GM19099 (cell line): ENCODE data around the gene VPS13D.

Source experiments
- POLR2A ChIP-seq: IDR thresholded peaks from 3 replicates; pipeline ENCODE4 v1.6.1; 2011; ENCODE audit warnings: low read depth; ENCODE audit not compliant: insufficient read length; ENCODE audit errors: extremely low read depth

VPS13D gene

DNA sequence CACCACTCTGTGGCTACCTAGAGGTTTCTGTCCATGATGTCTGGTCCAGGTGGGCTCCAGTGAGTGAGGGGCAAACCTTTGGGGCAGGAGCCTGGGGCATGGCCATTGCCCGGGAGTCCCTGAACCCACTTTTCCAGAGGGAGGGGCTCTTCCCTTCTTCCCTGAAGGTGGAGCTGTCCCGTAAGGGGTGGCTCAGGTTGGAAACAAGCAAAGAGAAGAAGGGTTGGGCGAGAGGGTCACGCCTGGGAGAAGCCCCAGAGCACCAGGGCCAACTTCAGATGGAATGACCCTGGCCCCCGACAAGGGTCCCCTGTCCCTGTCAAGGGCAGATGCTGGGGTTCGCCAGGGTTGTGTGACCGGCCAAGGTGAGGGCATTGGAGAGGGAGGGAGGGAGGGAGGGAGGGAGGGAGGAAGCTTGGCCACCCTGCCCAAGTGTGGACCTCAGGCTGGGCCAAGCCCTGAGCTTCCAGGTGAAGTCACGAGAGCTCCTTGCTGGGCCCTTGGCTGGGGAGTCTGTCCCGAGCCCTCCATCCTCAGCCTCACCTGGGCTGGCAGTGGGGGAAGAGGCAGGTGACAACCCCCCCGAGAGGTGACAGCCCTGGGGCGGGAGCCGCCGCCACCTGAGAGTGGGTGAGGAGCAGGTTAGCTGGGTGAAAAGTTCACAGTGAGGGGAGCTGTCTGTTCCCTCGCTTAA, 318.6 kb downstream of the VPS13D start:
- TF ChIP-seq POLR2A = no peak

DNA sequence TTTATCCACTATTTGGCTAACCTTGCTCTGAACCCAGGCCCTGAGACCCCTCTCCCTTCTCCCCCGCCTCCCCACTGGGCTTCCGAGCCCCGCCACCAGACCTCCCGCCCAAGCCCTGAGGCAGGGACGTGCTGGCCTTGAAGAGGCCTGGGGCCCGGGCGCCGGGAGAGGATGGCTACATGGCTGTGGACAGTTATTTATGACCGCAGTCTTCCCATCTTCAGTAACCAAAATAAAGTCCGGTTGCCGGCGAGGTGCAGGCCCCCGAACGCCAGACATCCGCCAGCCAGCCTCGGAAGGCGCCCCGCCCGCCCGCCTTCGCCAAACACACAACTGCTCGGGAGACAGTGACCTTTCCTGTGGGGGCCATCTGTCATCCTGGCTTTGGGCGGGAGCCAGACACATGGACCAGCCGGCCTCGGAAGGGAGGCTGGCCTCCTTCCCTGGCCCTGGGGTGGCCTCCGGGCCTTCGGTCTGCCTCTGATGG, 319.2 kb downstream of the VPS13D start:
- TF ChIP-seq POLR2A = no peak

DNA sequence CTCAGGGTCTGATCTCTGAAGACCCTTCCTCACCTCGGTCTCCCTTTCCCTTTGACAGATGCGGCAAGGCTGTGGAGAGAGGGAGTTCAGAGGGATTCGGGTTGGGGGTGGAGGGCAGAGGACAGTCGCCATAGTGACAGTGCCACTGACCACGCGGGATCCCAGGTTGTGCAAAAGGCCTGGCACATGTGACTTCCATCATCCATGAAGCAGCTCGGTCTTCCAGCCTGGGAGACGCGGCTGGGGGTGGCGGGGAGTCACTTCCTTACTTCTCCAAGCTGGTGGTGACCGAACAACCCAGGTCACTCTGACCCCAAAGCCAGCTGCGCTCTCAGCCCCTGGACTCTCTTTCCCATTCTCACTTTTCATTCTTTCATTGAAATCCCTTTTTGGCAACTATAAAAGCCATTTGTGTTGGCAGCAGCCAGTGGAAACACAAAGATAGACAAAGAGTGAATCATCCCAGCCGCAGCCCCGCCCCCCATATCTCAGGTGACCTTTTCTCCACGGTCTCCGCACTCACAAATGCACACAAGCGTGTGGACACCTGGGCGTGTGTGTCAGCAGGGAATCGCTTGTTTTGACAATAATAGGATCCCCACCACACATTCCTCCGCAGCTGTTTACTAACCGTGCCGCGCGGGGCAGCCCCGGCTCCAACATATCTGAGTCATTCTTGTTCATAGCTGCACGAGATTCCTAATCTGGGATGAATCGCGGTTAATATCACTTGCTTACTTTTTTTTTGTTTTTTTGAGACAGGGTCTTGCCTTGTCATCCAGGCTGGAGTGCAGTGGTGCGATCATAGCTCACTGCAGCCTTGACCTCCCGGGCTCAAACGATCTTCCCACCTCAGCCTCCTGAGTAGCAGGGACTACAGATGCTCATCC, 319.9 kb downstream of the VPS13D start:
- TF ChIP-seq POLR2A = no peak

DNA sequence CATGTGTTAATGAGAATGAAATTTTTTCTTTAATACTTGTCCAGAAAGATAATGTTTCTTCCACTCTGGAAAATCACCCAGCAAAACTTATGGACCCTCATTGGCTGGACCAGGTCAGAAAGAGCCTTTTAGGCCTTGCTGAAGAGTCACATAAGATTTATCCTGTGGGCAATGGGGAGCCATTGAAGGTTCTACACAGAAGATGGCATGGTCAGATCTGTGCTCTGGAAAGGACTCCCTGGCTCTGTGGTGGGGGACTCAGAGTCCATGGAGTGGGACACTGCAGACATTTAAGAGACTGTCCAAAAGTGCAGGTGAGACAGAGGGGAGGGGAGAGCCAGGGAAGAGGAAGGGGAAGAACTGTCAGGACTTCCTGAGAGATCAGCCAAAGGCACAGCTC, 321.8 kb downstream of the VPS13D start:
- no peak for TF ChIP-seq POLR2A

DNA sequence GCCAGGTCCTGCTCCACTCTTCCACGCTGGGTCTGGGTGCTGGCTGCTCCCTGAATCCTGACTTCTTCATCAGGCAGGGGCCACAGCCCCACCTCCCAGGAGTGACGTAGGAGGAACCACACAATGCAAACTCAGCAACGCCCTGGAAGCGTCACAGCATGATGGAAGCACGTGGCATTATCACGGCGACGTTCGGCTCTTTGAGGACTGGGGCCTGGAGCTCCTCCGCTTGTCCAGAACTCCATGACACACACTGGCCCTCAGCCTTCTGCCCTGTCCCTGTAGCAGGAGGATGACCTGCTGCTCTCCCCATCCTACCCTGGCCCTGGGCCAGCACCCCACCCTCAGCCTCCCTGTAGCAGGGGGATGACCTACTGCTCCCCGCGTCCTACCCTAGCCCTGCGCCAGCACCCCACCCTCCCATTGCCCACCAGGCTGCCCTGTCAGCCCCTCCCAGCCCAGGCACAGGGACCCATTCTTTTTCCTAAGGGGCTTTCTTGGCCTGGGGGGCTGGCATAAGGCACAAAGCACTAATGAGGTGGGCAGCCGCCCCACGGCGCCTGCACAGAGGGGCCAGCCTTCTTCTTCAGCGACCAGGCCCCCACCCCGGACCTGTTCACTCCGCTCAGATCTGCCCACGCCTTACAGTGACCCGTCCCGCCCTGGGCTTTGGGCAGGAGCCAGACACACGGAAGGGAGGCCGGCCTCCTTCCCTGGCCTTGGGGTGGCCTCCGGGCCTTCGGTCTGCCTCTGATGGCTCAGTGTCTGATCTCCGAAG, 322.5 kb downstream of the VPS13D start:
- TF ChIP-seq POLR2A = no peak

DNA sequence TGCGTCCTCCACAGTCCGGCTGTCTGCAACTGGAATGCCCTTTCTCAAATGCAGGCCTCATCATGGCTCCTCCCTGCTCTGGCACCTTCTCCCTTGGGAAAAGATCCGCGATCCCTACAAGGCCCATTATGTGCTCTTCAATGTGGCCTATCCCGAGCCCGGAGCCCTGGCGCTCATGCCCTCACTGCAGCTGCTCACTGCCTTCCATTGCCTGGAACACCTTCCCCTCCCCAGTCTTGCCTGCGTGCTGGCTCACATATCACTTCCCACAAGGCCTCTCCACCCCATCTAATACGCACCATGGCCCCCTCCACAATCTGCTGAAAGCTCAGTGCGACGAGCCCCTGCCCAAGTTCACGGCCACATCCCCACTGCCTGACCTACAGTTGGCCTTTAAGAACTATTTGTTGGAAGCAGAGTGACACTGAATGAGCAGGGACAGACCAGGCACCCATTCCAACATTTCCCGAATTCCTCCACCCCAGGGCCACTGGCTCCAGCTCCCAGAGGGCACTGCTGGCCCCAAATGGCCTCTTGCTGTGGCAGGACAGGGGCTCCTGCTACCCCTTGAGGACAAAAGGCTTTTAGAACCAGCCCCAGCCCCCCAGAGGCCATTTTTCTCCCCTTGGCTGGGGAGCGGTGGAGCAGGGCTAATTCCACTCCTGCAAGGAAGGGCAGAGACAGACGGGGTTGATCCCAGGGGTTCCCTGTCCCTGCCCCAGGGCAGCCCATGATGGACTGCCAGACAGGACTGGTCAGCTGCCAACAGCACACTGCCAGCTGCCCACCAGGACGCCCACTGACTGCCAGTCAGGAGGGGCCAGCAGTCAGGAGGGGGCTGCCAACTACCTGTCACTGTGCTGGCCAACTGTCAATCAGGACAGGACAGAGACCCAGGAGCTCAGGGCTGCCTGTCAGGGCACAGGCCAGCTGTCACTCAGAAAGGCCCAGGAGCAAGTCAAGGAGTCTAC, 323.4 kb downstream of the VPS13D start:
- no peak for TF ChIP-seq POLR2A

DNA sequence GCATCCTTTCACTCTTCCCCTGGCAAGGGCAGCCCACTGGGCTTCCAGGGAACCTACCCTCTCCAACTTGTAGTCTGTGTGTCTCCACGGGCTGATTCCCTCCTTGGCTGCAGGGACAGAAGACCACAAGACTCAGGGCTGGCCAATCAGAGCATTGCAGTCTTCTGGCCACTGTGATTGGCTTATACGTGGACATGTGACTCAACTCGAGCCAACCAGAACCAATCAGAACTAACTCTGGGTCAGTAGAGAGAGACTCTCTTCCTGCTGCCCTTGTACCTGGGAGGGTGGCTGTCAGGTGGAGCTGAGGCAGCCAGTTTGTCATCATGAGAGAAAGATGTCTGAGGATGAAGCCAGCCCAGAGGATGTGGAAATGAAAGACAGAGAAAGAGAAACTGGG, 324.1 kb downstream of the VPS13D start:
- TF ChIP-seq POLR2A = no peak

DNA sequence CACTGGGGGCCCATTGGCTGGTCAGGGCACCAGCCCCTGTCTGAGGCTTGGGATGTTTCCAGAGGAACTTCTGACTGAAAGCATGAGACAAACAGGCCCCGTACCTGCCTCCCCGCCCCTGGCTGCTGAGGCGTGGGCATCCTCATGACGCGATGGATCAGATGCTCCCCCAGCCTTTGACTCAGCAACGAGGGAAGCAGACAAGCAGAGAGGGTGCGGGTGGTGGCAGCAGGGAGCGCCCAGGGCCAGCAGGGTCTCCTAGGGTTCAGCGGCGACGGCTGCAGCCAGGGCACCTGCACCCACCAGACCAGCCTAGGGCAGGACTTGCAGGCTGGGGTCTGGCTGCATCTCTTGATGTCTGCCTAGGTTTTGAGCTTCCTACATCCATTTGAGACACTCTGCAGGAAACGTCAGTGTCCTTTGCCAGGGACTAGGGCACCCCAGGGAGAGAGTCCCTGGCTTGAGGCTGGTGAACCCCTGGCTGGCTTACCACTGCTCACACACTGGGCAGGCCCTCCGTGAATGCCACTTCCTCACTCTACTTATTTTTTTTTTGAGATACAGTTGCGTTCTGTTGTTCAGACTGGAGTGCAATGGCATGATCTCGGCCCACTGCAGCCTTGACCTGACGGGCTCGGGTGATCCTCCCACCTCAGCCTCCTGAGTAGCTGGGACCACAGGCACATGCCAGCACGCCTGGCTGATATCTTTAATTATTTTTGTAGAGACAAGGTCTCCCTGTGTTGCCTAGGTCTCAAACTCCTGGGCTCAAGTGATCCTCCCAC, 324.9 kb downstream of the VPS13D start:
- no peak for TF ChIP-seq POLR2A

DNA sequence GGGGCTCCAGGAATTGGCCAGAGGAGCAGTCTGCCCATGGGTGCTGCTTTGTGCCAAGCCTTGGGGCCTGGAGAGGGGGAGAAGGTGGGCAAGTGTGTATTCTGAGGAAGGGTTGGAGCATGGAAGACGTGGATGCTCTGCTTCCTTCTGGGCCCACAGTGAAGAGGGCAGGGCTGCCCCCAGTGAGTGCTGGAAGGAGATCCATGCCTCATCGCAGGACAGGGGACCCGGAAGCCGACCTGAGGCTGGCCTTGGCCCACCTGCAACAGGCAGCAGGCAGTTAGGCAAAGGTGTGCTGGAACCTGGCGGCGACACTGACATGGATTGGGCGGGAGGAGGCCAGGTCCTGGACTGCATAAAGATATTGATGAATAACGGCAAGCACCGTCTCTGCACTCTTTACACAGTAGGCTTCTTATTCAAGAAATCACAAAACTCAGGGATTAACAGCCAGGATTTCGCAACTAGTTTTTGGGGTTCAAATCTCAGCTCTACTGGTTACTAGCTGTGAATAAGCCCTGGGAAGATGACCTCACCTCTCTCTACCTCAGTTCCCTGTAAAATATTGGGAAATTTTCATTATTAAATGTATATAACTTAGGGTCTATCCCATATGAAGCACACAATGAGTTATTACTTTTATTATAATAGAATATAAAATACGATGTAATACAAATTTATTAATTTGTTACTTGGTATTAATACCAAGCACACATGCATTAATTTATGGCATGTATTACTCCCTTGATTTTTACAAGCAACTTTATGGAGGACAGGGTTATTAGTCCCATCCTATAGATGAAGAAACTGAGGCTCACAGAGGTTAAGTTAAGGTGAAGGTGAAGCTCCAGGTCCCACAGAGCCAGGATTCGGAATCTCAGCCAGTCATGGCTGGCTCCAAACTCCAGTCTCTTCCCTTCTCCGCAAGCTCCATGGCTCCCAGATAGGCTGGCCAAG, 325.9 kb downstream of the VPS13D start:
- TF ChIP-seq POLR2A = no peak

DNA sequence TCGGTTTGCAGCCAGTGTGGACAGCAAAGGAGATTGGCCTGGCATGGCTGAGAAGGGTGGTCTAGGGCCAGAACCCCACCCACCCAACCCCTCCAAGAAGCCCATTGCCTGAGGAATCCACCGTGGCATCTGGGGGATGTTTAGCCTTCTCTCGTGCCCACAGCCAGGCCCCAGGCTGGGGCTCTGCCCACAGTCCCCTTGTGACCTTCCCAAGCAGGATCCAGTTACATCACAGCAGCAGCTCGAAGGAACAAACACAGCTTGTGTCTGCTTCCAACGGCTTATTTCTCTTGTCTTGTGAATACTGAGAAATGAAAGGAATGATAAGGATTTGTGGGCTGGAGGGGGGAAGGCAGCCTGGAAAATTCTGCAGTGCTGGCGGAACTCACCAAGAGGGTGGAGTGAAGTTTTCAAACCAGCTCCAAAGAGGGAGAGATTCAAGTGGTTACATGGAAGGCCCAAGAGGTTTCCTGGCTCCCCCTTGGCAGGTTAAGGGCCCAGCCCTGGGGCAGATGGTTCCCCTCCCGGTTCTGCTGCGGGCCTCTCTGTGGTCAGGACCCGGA, 326.6 kb downstream of the VPS13D start:
- no peak for TF ChIP-seq POLR2A

DNA sequence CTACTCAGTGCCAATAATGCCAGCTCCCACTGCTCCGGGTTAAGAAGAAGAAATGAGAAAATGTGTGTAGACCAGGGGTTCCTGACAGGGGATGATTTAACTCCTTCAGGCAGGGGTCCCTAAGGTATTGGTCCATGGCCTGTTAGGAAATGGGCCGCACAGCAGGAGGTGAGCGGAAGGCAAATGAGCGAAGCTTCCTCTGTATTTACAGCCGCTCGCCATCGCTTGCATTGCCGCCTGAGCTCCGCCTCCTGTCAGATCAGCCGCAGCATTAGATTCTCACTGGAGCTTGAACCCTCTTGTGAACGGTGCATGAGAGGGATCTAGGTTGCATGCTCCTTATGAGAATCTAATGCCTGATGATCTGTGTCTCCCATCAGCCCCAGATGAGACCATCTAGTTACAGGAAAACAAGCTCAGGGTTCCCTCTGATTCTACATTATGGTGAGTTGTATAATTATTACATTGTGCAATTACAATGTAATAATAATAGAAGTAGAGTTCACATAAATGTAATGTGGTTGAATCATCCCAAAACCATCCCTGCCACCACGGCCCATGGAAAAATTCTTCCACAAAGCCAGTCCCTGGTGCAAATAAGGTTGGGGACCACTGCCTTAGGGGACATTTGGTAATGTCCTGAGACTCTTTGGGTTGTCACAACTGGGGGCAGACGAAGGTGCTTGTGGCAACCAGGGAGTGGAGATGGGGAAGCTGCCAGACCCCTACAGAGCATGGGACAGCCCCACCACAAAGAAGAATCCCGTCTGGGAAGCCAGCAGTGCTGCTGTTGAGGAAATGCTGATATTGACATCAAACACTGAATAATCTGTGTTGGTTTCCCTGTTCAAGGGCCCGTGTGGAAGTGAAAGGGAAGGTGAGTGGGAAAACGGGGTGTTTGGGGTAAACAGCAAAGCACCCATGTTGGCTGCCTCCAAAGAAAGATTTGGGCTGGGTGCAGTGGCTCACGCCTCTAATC, 327.4 kb downstream of the VPS13D start:
- no peak for TF ChIP-seq POLR2A
